MM.1S (cell line): ENCODE results near the gene ORAI2.
"Not testable (repeated sequence)": the region's sequence is repeated elsewhere in the genome, so short reads cannot be mapped to it uniquely, and the experiment has no call there.

Experiments used
- CTCF ChIP-seq: fragments of 300-600 bp; sonication (generic); IDR thresholded peaks from 2 replicates; pipeline ENCODE4 v1.5.1; 2016; ENCODE audit warnings: antibody characterized with exemption, low read length, mixed read lengths
- EZH2phosphoT487 ChIP-seq: fragments of 300-600 bp; sonication (generic); IDR thresholded peaks from 2 replicates; pipeline ENCODE4 v1.6.1; 2018; ENCODE audit warnings: antibody characterized with exemption, low read length

GRCh38 chr7:102498321-102498720, 64.9 kb downstream of the ORAI2 start:
- TF ChIP-seq CTCF, EZH2phosphoT487: not testable (repeated sequence)
